PC-9 (cell line): Measurements from ENCODE around the gene CLCN1.

ENCODE experiments used
- CTCF ChIP-seq: fragments of 200-600 bp; sonication (generic); conservative IDR thresholded peaks from 2 replicates; pipeline ENCODE4 v1.6.1; 2017; ENCODE audit warnings: mixed run types, antibody characterized with exemption, mild to moderate bottlenecking, moderate library complexity
- EZH2 ChIP-seq: fragments of 200-600 bp; sonication (generic); IDR thresholded peaks from 2 replicates; pipeline ENCODE4 v1.8.0; 2017; ENCODE audit warnings: antibody characterized with exemption, low read depth

- TF ChIP-seq CTCF: no peak
- TF ChIP-seq EZH2: no peak
These were observed 83.2 kb downstream of the CLCN1 start for GRCh38 chr7:143399151-143399550.
